Breast epithelium (tissue), 4 donors: ENCODE measurements around the gene ADGRA1. TPM values are rescaled to one million over a fixed set of nuclear protein-coding genes. Genes with fewer than 3 reads are reported as not detected.

Source experiments
- DNase-seq, 2 donors: peaks; one replicate each; pipeline ENCODE4 v3.0.0-alpha.2; 2019; ENCODE audit warnings: low spot score in 2 of 2
- H3K27ac ChIP-seq, 2 donors: fragments of 200-600 bp; sonication (generic) in 1 of 2; one replicate each; pipeline ENCODE4 v1.5.1; 2016 to 2019; ENCODE audit warnings: mild to moderate bottlenecking in 1 of 2
- H3K27me3 ChIP-seq, 2 donors: fragments of 200-600 bp; sonication (generic) in 1 of 2; one replicate each; pipeline versions ENCODE4 v1.5.1 to v1.6.0; 2017 to 2019; ENCODE audit warnings: control low read depth in 1 of 2, mild to moderate bottlenecking in 1 of 2
- H3K36me3 ChIP-seq: fragments of 200-600 bp; one replicate; pipeline ENCODE4 v1.5.1; 2019
- H3K4me1 ChIP-seq, 2 donors: fragments of 200-600 bp; sonication (generic); one replicate each; pipeline ENCODE4 v1.5.1; 2016 to 2019; ENCODE audit warnings: control low read depth in 1 of 2
- H3K4me3 ChIP-seq, 3 donors: fragments of 200-600 bp; sonication (generic); 1 replicate in 2 of 3; 2 replicates in 1 of 3; pipeline ENCODE4 v1.5.1; 2016 to 2019; ENCODE audit warnings: mild to moderate bottlenecking in 3 of 3, moderate library complexity in 2 of 3
- H3K9me3 ChIP-seq, 2 donors: fragments of 200-600 bp; sonication (generic) in 1 of 2; one replicate each; pipeline ENCODE4 v1.5.1; 2016 to 2019; ENCODE audit warnings: control low read depth in 1 of 2
- CTCF ChIP-seq, 3 donors: fragments of 450-650 bp; IDR thresholded peaks; one replicate each; pipeline ENCODE4 v1.5.1; 2016 to 2017; ENCODE audit warnings: antibody characterized with exemption in 3 of 3, mild to moderate bottlenecking in 3 of 3, moderate library complexity in 3 of 3
- POLR2A ChIP-seq: fragments of 450-650 bp; IDR thresholded peaks from one replicate; pipeline ENCODE4 v1.6.1; 2016; ENCODE audit warnings: antibody characterized with exemption, mild to moderate bottlenecking, moderate library complexity
- POLR2AphosphoS5 ChIP-seq, 3 donors: sonication (generic); formaldehyde crosslinking; IDR thresholded peaks; one replicate each; pipeline ENCODE4 v1.6.1; 2017; ENCODE audit warnings: antibody characterized with exemption in 3 of 3
- intact Hi-C: fragments of 100-400 bp; cut with DNase I; formaldehyde crosslinking; loops from one replicate; pipeline ENCODE4 v1.15.1; 2023; ENCODE audit warnings: low total_unique reads
- total RNA-seq, 3 donors: library from RNA; depleted of rRNA; stranded (reverse); fragments of >200 nt; gene quantifications; one replicate each; pipeline ENCODE4 v1.1.0, GENCODE V29; 2016

Gene ADGRA1
- total RNA-seq, 3 donors from 2014 or later: 0.33 TPM; not detected in 2

GRCh38 chr10:133081636-133082035, 6.1 kb upstream of the ADGRA1 start:
- Histone ChIP-seq H3K4me3 (no peak overlapping the region), H3K27ac (no peak overlapping the region), H3K4me1 (no peaks in the 10 kb centered on the region), H3K27me3 (peaks cover 0 to 69% of the 10 kb centered on the region in 2 donors), H3K9me3 (no peaks in the 10 kb centered on the region), H3K36me3 (no peaks in the 10 kb centered on the region)
- no peak for DNase-seq
- intact Hi-C loops: no loop called here
- TF ChIP-seq POLR2AphosphoS5 (IDR thresholded peaks at IDR 0.05) (no peak), CTCF (IDR thresholded peaks at IDR 0.05) (no peak), POLR2A (no peak)

GRCh38 chr10:133082685-133083421, 4.9 kb upstream of the ADGRA1 start:
- H3K4me1 ChIP-seq: no peaks in the 10 kb centered on the region
- no peaks in the 10 kb centered on the region for H3K9me3 ChIP-seq
- H3K36me3 ChIP-seq: no peaks in the 10 kb centered on the region
- no peak overlapping the region for H3K4me3 ChIP-seq
- intact Hi-C loops: no loop called here
- H3K27me3 ChIP-seq: peaks cover 0 to 77% of the 10 kb centered on the region in 2 donors
- DNase-seq: no peak
- H3K27ac ChIP-seq: no peak overlapping the region
- TF ChIP-seq CTCF (IDR thresholded peaks at IDR 0.05): no peak

- TF ChIP-seq POLR2A: no peak
- TF ChIP-seq CTCF (IDR thresholded peaks at IDR 0.05): no peak
- TF ChIP-seq POLR2AphosphoS5 (IDR thresholded peaks at IDR 0.05): no peak
- no peaks in the 10 kb centered on the region for H3K36me3 ChIP-seq
- intact Hi-C loops: no loop called here
- DNase-seq: no peak
- H3K4me3 ChIP-seq: no peak overlapping the region
- no peaks in the 10 kb centered on the region for H3K4me1 ChIP-seq
- peaks cover 0 to 84% of the 10 kb centered on the region in 2 donors for H3K27me3 ChIP-seq
- H3K27ac ChIP-seq: no peak overlapping the region
- no peaks in the 10 kb centered on the region for H3K9me3 ChIP-seq
Observed at GRCh38 chr10:133083422-133084100, 4.2 kb upstream of the ADGRA1 start.

- Histone ChIP-seq H3K36me3 (no peaks in the 10 kb centered on the region), H3K27ac (no peak overlapping the region), H3K27me3 (peaks cover 0 to 93% of the 10 kb centered on the region in 2 donors), H3K4me1 (no peaks in the 10 kb centered on the region), H3K4me3 (no peak overlapping the region), H3K9me3 (no peaks in the 10 kb centered on the region)
- intact Hi-C loops: no loop called here
- DNase-seq: no peak
- TF ChIP-seq POLR2A (no peak), CTCF (IDR thresholded peaks at IDR 0.05) (no peak), POLR2AphosphoS5 (IDR thresholded peaks at IDR 0.05) (no peak)
Observed at GRCh38 chr10:133084491-133084890, 3.2 kb upstream of the ADGRA1 start.
